ENCODE results near the gene KCNT2. TPM values are rescaled to one million over a fixed set of nuclear protein-coding genes. Genes with fewer than 3 reads are reported as not detected.

KCNT2 gene
- polyA plus RNA-seq, 1 experiment, result 2.0 TPM

DNA sequence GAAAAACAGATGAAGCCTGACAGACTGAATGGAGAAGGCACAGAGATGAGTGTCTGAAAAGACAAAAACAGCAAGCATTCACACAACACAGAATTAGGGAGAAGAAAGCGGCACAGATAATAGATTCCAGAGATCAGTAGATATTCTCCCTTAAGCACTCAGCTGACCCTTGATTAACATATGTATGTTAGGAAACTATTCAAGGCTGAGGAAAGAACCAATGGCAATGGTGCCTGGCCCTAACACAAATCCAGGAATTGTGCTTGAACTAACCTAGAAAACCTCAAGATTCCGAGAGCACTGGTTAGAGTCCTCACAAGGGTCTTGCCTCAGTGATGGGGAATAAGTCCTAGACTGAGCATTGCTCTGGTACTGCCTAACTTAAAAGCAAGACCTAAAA is 30.9 kb downstream of the KCNT2 start:
- no peaks in the 10 kb centered on the region for H3K27me3 ChIP-seq (ENCODE audit: control insufficient read depth, insufficient read depth, low read length)
- no peaks in the 10 kb centered on the region for H3K9me3 ChIP-seq (ENCODE audit: control insufficient read depth, insufficient read depth, low read length)
- TF ChIP-seq, protein P1, sequence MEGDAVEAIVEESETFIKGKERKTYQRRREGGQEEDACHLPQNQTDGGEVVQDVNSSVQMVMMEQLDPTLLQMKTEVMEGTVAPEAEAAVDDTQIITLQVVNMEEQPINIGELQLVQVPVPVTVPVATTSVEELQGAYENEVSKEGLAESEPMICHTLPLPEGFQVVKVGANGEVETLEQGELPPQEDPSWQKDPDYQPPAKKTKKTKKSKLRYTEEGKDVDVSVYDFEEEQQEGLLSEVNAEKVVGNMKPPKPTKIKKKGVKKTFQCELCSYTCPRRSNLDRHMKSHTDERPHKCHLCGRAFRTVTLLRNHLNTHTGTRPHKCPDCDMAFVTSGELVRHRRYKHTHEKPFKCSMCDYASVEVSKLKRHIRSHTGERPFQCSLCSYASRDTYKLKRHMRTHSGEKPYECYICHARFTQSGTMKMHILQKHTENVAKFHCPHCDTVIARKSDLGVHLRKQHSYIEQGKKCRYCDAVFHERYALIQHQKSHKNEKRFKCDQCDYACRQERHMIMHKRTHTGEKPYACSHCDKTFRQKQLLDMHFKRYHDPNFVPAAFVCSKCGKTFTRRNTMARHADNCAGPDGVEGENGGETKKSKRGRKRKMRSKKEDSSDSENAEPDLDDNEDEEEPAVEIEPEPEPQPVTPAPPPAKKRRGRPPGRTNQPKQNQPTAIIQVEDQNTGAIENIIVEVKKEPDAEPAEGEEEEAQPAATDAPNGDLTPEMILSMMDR (IDR thresholded peaks at IDR 0.05; ENCODE audit: low read depth, low read length), result no peak
- no peak overlapping the region for H3K4me3 ChIP-seq (ENCODE audit: low read depth, low read length)
- ChIA-PET POLR2A (no interaction called here), CTCF (interaction anchor here (1.2 kb wide), 1 partner anchor 32 kb away, joined by 4 read pairs; no protein-coding TSS in a partner anchor)
- no peak for DNase-seq (ENCODE audit: low read depth, low spot score)
- H3K27ac ChIP-seq (ENCODE audit: low read depth, low read length), result no peak overlapping the region

DNA sequence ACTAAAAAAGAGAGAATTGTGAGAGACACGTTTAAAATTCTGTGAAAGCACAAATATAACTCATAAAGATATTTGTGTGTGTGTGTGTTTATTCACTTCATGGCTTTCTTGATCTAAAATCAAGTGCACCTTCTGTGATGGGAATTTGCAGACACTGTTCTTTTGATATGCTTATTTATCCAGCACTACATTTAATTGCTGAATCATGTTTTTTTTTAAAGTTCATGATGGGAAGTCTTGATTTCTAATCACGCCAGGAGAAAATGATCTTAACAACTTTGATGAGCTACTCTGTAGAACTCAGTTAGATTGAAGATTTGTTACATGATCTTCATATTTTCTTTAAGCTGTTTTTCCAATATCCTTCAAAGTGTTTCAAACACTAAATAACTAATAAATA is 35.0 kb downstream of the KCNT2 start:
- H3K9me3 ChIP-seq (ENCODE audit: control insufficient read depth, insufficient read depth, low read length), result no peaks in the 10 kb centered on the region
- DNase-seq (ENCODE audit: low read depth, low spot score), result no peak
- ChIA-PET CTCF (no interaction called here), POLR2A (no interaction called here)
- no peaks in the 10 kb centered on the region for H3K27me3 ChIP-seq (ENCODE audit: control insufficient read depth, insufficient read depth, low read length)
- TF ChIP-seq, protein P1 (IDR thresholded peaks at IDR 0.05; ENCODE audit: low read depth, low read length), result no peak
- no peak overlapping the region for H3K4me3 ChIP-seq (ENCODE audit: low read depth, low read length)
- H3K27ac ChIP-seq (ENCODE audit: low read depth, low read length), result no peak overlapping the region

DNA sequence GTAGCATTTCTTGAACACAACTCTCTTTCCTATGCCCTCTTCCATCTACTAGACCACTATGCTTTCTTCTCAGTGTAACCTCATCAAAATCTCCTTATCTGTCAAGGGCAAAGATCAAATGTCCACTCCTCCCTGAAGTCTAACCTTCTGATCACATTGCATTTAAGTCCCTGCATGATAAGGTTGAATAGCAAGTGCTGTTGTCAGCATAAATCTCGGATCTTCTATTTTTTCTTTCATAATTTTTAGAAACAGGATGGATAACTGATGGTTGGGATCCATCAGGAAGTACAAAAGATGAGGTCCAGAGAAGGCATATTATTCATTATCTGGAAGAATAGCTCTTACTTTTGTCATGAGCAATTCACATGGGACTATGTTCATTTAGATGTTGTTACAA is 41.0 kb downstream of the KCNT2 start:
- Histone ChIP-seq H3K27ac (ENCODE audit: low read depth, low read length) (no peak overlapping the region), H3K4me3 (ENCODE audit: low read depth, low read length) (no peak overlapping the region), H3K9me3 (ENCODE audit: control insufficient read depth, insufficient read depth, low read length) (no peaks in the 10 kb centered on the region), H3K27me3 (ENCODE audit: control insufficient read depth, insufficient read depth, low read length) (no peaks in the 10 kb centered on the region)
- no peak for DNase-seq (ENCODE audit: low read depth, low spot score)
- ChIA-PET POLR2A (no interaction called here), CTCF (no interaction called here)
- TF ChIP-seq, protein P1 (IDR thresholded peaks at IDR 0.05; ENCODE audit: low read depth, low read length), result no peak

DNA sequence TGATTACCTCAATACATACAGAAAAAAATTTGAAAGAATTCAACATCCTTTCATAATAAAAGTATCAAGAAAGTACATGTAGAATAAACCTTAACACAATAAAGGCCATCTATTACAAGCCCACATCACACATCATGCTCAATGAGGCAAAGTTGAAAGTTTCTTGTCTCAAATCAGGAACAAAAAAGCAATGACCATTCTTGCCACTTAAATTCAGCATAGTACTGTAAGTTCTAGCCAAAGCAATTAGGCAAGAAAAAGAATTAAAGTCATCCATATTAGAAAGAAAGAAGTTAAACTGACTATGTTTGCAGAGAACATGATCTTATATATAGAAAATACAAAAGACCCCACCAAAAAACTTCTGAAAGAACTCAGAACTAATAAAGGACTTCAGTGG is 44.5 kb downstream of the KCNT2 start:
- Histone ChIP-seq H3K9me3 (ENCODE audit: control insufficient read depth, insufficient read depth, low read length) (no peaks in the 10 kb centered on the region), H3K27me3 (ENCODE audit: control insufficient read depth, insufficient read depth, low read length) (no peaks in the 10 kb centered on the region), H3K4me3 (ENCODE audit: low read depth, low read length) (no peak overlapping the region), H3K27ac (ENCODE audit: low read depth, low read length) (no peak overlapping the region)
- TF ChIP-seq, protein P1 (IDR thresholded peaks at IDR 0.05; ENCODE audit: low read depth, low read length), result no peak
- DNase-seq (ENCODE audit: low read depth, low spot score), result no peak
- CTCF ChIA-PET, result no interaction called here
- POLR2A ChIA-PET, result no interaction called here

DNA sequence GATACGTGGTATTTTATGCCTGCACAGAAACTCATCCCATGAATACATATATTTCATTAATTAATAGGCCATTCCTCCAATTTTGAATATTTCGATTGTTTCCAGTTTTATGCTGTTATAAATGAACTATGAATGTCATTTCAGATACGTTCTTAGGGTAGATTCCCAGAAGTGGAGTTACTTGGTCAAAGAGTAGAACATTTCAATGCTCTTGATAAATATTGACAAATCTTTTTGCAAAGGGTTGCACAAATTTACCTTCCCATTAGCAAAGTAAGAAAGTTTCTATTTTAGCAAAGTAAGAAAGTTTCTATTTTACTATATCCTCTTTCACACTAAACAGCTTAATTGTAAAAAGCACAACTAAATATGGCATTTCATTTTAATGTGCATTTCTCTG is 48.9 kb downstream of the KCNT2 start:
- CTCF ChIA-PET, result no interaction called here

More for the DNA sequence above, 48.9 kb downstream of the KCNT2 start:
- Histone ChIP-seq H3K9me3 (ENCODE audit: control insufficient read depth, insufficient read depth, low read length) (no peaks in the 10 kb centered on the region), H3K27ac (ENCODE audit: low read depth, low read length) (no peak overlapping the region), H3K27me3 (ENCODE audit: control insufficient read depth, insufficient read depth, low read length) (no peaks in the 10 kb centered on the region), H3K4me3 (ENCODE audit: low read depth, low read length) (no peak overlapping the region)
- no peak for DNase-seq (ENCODE audit: low read depth, low spot score)
- TF ChIP-seq, protein P1 (IDR thresholded peaks at IDR 0.05; ENCODE audit: low read depth, low read length), result no peak
- POLR2A ChIA-PET, result no interaction called here
